ENCODE results near the gene TTLL1. TPM values are rescaled to one million over a fixed set of nuclear protein-coding genes. Genes with fewer than 3 reads are reported as not detected.

TTLL1 gene
- total and polyA plus RNA-seq, 2 of the 4 experiments (the other 2 are of a cell fraction): 10.8 to 13.2 TPM

DNA sequence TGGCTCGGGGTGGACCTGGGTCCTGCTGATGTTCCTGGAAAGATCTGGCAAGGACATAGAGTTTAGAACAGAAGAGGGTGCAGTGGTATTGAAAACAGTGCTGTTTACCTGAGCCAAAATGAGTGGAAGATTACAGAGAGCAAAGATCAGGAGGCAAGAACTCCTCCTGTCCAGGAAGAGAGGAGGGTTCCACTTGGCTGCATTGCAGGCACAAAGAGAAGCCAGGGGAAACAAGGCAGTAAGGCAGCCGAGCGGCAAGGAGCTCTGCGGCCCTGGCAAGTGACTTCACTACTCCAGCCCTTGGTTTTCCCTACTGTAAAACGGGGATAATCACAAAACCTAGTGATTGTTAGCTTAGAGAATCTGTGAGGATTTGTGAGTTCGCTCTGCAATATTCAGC is 70.6 kb downstream of the TTLL1 start:
- no peak overlapping the region for H3K27ac ChIP-seq (ENCODE audit: insufficient read depth, low read length)
- no peak overlapping the region for H2AK9ac ChIP-seq (replicated peaks; ENCODE audit: low read depth, low read length, poor library complexity)
- no peaks in the 10 kb centered on the region for H3K36me3 ChIP-seq (ENCODE audit: control insufficient read depth, insufficient read depth, low read length)
- no peak overlapping the region for H4K5ac ChIP-seq (ENCODE audit: low read depth, low read length)
- H3K56ac ChIP-seq (ENCODE audit: extremely low read depth, insufficient read depth, low read length): no peak overlapping the region
- H3K9me3 ChIP-seq (ENCODE audit: control insufficient read depth, insufficient read depth, low read length): no peaks in the 10 kb centered on the region
- H3K4ac ChIP-seq (ENCODE audit: low read depth, low read length): no peak overlapping the region
- no peak overlapping the region for H3K4me2 ChIP-seq (ENCODE audit: low read depth, low read length)
- no peak overlapping the region for H3K18ac ChIP-seq (ENCODE audit: low read depth, low read length)
- no peaks in the 10 kb centered on the region for H3K27me3 ChIP-seq (ENCODE audit: control insufficient read depth, insufficient read depth, low read length)
- peaks cover 10 to 14% of the 10 kb centered on the region in 2 experiments; a peak in 3 of 4 replicates for H3K79me1 ChIP-seq (ENCODE audit: low read depth in 1 of 2, low read length in 2 of 2)
- in situ Hi-C loops (cut with MboI; ENCODE audit: low sequenced_read_pairs): no loop called here
- intact Hi-C loops (cut with micrococcal nuclease): no loop called here
- H4K8ac ChIP-seq (ENCODE audit: low read depth in 2 of 2, low read length in 2 of 2): no peak overlapping the region
- no peak overlapping the region for H3K23ac ChIP-seq (ENCODE audit: low read depth, low read length)
- no peak for ATAC-seq (ENCODE audit: low read depth)
- no peak overlapping the region for H3K14ac ChIP-seq (replicated peaks; ENCODE audit: low read depth, low read length)
- no peak overlapping the region for H2BK20ac ChIP-seq (ENCODE audit: low read depth, low read length)
- no peak overlapping the region for H4K91ac ChIP-seq (ENCODE audit: insufficient read depth, low read depth, low read length)
- H2BK15ac ChIP-seq (ENCODE audit: low read depth, low read length): no peak overlapping the region
- no peak overlapping the region for H2BK120ac ChIP-seq (ENCODE audit: low read depth, low read length)
- no peak for DNase-seq
- no peak overlapping the region for H3K4me3 ChIP-seq (ENCODE audit: insufficient read depth, low read depth, low read length)
- ChIA-PET CTCF (no interaction called here), POLR2A (ENCODE audit: unreplicated experiment) (no interaction called here)
- H3K4me1 ChIP-seq (ENCODE audit: control insufficient read depth, insufficient read depth, low read length): peaks cover 2% of the 10 kb centered on the region; the same call in 1 of the 2 replicates
- BruUV-seq (replicated peaks): no TSS peak
- peak overlapping the region; percentile 8 for H2AFZ ChIP-seq (replicated peaks; ENCODE audit: low read length, poor library complexity)
- H3K9me1 ChIP-seq (ENCODE audit: insufficient read depth, low read length): peaks cover 6% of the 10 kb centered on the region
- dilution Hi-C loops (cut with HindIII; ENCODE audit: low sequenced_read_pairs, unreplicated experiment): no loop called here
- peaks cover 6% of the 10 kb centered on the region for H4K20me1 ChIP-seq (ENCODE audit: insufficient read depth, low read length)
- TF ChIP-seq RCOR1 (IDR thresholded peaks at IDR 0.05; ENCODE audit: insufficient replicate concordance, low read length): no peak
- TF ChIP-seq RFX5 (IDR thresholded peaks at IDR 0.05; ENCODE audit: low read depth, low read length): no peak
- TF ChIP-seq CEBPB (IDR thresholded peaks at IDR 0.05; ENCODE audit: low read depth, low read length): no peak
- TF ChIP-seq MAFK (IDR thresholded peaks at IDR 0.05; ENCODE audit: low read depth, low read length): no peak
- no peak for TF ChIP-seq RAD21 (IDR thresholded peaks at IDR 0.05; ENCODE audit: low read length)
- TF ChIP-seq FOS (IDR thresholded peaks at IDR 0.05; ENCODE audit: low read depth, low read length): no peak
- TF ChIP-seq MXI1 (IDR thresholded peaks at IDR 0.05; ENCODE audit: borderline replicate concordance, low read depth, low read length): no peak
- TF ChIP-seq, protein P1, sequence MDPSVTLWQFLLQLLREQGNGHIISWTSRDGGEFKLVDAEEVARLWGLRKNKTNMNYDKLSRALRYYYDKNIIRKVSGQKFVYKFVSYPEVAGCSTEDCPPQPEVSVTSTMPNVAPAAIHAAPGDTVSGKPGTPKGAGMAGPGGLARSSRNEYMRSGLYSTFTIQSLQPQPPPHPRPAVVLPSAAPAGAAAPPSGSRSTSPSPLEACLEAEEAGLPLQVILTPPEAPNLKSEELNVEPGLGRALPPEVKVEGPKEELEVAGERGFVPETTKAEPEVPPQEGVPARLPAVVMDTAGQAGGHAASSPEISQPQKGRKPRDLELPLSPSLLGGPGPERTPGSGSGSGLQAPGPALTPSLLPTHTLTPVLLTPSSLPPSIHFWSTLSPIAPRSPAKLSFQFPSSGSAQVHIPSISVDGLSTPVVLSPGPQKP (IDR thresholded peaks at IDR 0.05; ENCODE audit: borderline replicate concordance, low read depth, low read length): no peak
- TF ChIP-seq POLR2A (IDR thresholded peaks at IDR 0.05; ENCODE audit: low read depth, low read length): no peak
- no peak for TF ChIP-seq CTCF (conservative IDR thresholded peaks at IDR 0.05; ENCODE audit: low read depth, low read length)
- no peak for TF ChIP-seq CHD1 (IDR thresholded peaks at IDR 0.05; ENCODE audit: low read depth, low read length)
- TF ChIP-seq USF2 (IDR thresholded peaks at IDR 0.05; ENCODE audit: low read depth, low read length): no peak
- TF ChIP-seq BHLHE40 (IDR thresholded peaks at IDR 0.05; ENCODE audit: low read depth, low read length): no peak
- no peak for TF ChIP-seq NFE2L2 (IDR thresholded peaks at IDR 0.05; ENCODE audit: low read depth, low read length)
- TF ChIP-seq SMC3 (IDR thresholded peaks at IDR 0.05; ENCODE audit: low read depth, low read length): no peak
- no peak for TF ChIP-seq MAZ (IDR thresholded peaks at IDR 0.05; ENCODE audit: borderline replicate concordance, low read depth, low read length)
- WGBS, 2 experiments (ENCODE audit: extremely low coverage in 2 of 2, insufficient read length in 1 of 2): 67% methylated on average over 1 of the region's 6 CpGs; no CpG with 5 or more reads in 1 of the 2 experiments
- no peak overlapping the region for H3K9ac ChIP-seq (ENCODE audit: low read depth, low read length)
- H2AK5ac ChIP-seq (ENCODE audit: low read depth, low read length): 0 out of 2 replicates have a peak overlapping the region, but pooled peaks have one; percentile 28
- H2BK5ac ChIP-seq (ENCODE audit: low read depth, low read length, poor library complexity, severe bottlenecking): no peak overlapping the region
